Astrocyte (in vitro differentiated cells and primary cell): Measurements from ENCODE around the gene KRT74. TPM values are rescaled to one million over a fixed set of nuclear protein-coding genes. Genes with fewer than 3 reads are reported as not detected.

Experiments
- DNase-seq: peaks from one replicate; pipeline ENCODE4 v3.0.0-alpha.2; 2010; ENCODE audit warnings: low read depth
- FAIRE-seq: peaks from 2 replicates; lab custom pipeline; 2011; peaks lifted over from hg19 to GRCh38; lab: Jason Lieb, UNC
- H2AFZ ChIP-seq: 2 replicates; pipeline ENCODE4 v1.6.0; 2012; ENCODE audit warnings: low read depth, low read length, inconsistent platforms
- H3K27ac ChIP-seq: 2 replicates; pipeline ENCODE4 v1.5.1; 2011; ENCODE audit warnings: low read depth, low read length, inconsistent platforms
- H3K27me3 ChIP-seq: 2 replicates; pipeline ENCODE4 v1.6.0; 2011; ENCODE audit warnings: low read length, inconsistent platforms; ENCODE audit not compliant: insufficient read depth
- H3K36me3 ChIP-seq: 2 replicates; pipeline ENCODE4 v1.5.1; 2011; ENCODE audit warnings: low read length, inconsistent platforms; ENCODE audit not compliant: insufficient read depth
- H3K4me1 ChIP-seq: 2 replicates; pipeline ENCODE4 v1.5.1; 2011; ENCODE audit warnings: low read length, inconsistent platforms; ENCODE audit not compliant: insufficient read depth
- H3K4me2 ChIP-seq: 2 replicates; pipeline ENCODE4 v1.6.0; 2012; ENCODE audit warnings: low read length, inconsistent platforms
- H3K4me3 ChIP-seq: 2 replicates; pipeline ENCODE4 v1.5.1; 2011; ENCODE audit warnings: low read depth, mild to moderate bottlenecking, low read length, inconsistent platforms; ENCODE audit not compliant: insufficient read depth
- H3K79me2 ChIP-seq: 2 replicates; pipeline ENCODE4 v1.6.0; 2012; ENCODE audit warnings: mild to moderate bottlenecking, low read length, inconsistent platforms; ENCODE audit not compliant: insufficient read depth
- H3K9ac ChIP-seq: 2 replicates; pipeline ENCODE4 v1.6.0; 2012; ENCODE audit warnings: mild to moderate bottlenecking, low read length, inconsistent platforms
- H3K9me3 ChIP-seq: 2 replicates; pipeline ENCODE4 v1.5.1; 2012; ENCODE audit warnings: low read depth, mild to moderate bottlenecking, low read length, inconsistent platforms; ENCODE audit not compliant: insufficient read depth
- H4K20me1 ChIP-seq: 2 replicates; pipeline ENCODE4 v1.6.0; 2012; ENCODE audit warnings: low read length, inconsistent platforms; ENCODE audit not compliant: insufficient read depth
- H3K27ac Mint-ChIP-seq: one replicate; pipeline ENCODE4 v1.8.0; 2021; ENCODE audit warnings: mild to moderate bottlenecking, mixed read lengths; ENCODE audit not compliant: unreplicated experiment
- H3K27me3 Mint-ChIP-seq: one replicate; pipeline ENCODE4 v1.8.0; 2021; ENCODE audit warnings: low read depth, mixed read lengths; ENCODE audit not compliant: unreplicated experiment
- H3K36me3 Mint-ChIP-seq: one replicate; pipeline ENCODE4 v1.8.0; 2021; ENCODE audit warnings: low read depth, mixed read lengths; ENCODE audit not compliant: unreplicated experiment
- H3K4me1 Mint-ChIP-seq: one replicate; pipeline ENCODE4 v1.8.0; 2021; ENCODE audit warnings: low read depth, mixed read lengths; ENCODE audit not compliant: unreplicated experiment
- H3K4me3 Mint-ChIP-seq: one replicate; pipeline ENCODE4 v1.8.0; 2021; ENCODE audit warnings: mild to moderate bottlenecking, moderate library complexity, mixed read lengths; ENCODE audit not compliant: unreplicated experiment
- H3K9me3 Mint-ChIP-seq: one replicate; pipeline ENCODE4 v1.8.0; 2021; ENCODE audit warnings: mild to moderate bottlenecking, mixed read lengths; ENCODE audit not compliant: unreplicated experiment
- CTCF ChIP-seq: IDR thresholded peaks from 2 replicates; pipeline ENCODE4 v1.5.1; 2011; ENCODE audit warnings: low read depth, mild to moderate bottlenecking, inconsistent platforms, low read length, moderate library complexity; ENCODE audit not compliant: insufficient read depth
- EZH2 ChIP-seq: IDR thresholded peaks from 2 replicates; pipeline ENCODE4 v1.6.1; 2012; ENCODE audit warnings: mild to moderate bottlenecking, low read length, inconsistent platforms; ENCODE audit not compliant: insufficient read depth
- total RNA-seq: library from RNA; stranded (reverse); gene quantifications from 2 replicates; pipeline ENCODE4 v1.2.1, GENCODE V29; 2021

Gene KRT74
- total RNA-seq, 1 donor from 2014 or later, result not detected

GRCh38 chr12:52581066-52581465, 7.4 kb upstream of the KRT74 start:
- no peak for DNase-seq
- peaks cover 21% of the 10 kb centered on the region for H3K4me1 Mint-ChIP-seq
- no peak for TF ChIP-seq EZH2
- TF ChIP-seq CTCF, result no peak
- no peaks in the 10 kb centered on the region for H3K36me3 ChIP-seq
- no peak overlapping the region for H3K9ac ChIP-seq
- FAIRE-seq, result no peak
- no peak overlapping the region for H3K4me3 Mint-ChIP-seq
- no peaks in the 10 kb centered on the region for H3K4me1 ChIP-seq
- H3K9me3 Mint-ChIP-seq, result no peaks in the 10 kb centered on the region
- H3K27me3 Mint-ChIP-seq, result peaks cover 56% of the 10 kb centered on the region
- H3K79me2 ChIP-seq, result no peaks in the 10 kb centered on the region
- H4K20me1 ChIP-seq, result no peaks in the 10 kb centered on the region
- no peak overlapping the region for H2AFZ ChIP-seq
- no peaks in the 10 kb centered on the region for H3K36me3 Mint-ChIP-seq
- H3K27me3 ChIP-seq, result peaks cover 4% of the 10 kb centered on the region
- no peak overlapping the region for H3K4me3 ChIP-seq
- H3K27ac Mint-ChIP-seq, result no peak overlapping the region
- H3K27ac ChIP-seq, result no peak overlapping the region
- no peaks in the 10 kb centered on the region for H3K9me3 ChIP-seq
- H3K4me2 ChIP-seq, result no peak overlapping the region

GRCh38 chr12:52580496-52580895, 6.9 kb upstream of the KRT74 start:
- FAIRE-seq (no peak), DNase-seq (no peak)
- TF ChIP-seq EZH2, result no peak
- TF ChIP-seq CTCF, result no peak
- Mint-ChIP-seq H3K4me3 (no peak overlapping the region), H3K9me3 (no peaks in the 10 kb centered on the region), H3K27ac (no peak overlapping the region), H3K36me3 (no peaks in the 10 kb centered on the region), H3K4me1 (peaks cover 21% of the 10 kb centered on the region), H3K27me3 (peaks cover 58% of the 10 kb centered on the region)
- Histone ChIP-seq H3K4me3 (no peak overlapping the region), H3K4me1 (no peaks in the 10 kb centered on the region), H3K27ac (no peak overlapping the region), H3K9me3 (no peaks in the 10 kb centered on the region), H3K4me2 (no peak overlapping the region), H2AFZ (no peak overlapping the region), H3K36me3 (no peaks in the 10 kb centered on the region), H3K27me3 (peaks cover 4% of the 10 kb centered on the region), H3K9ac (no peak overlapping the region), H4K20me1 (no peaks in the 10 kb centered on the region), H3K79me2 (no peaks in the 10 kb centered on the region)
